ENCODE results near the gene CTCF. TPM values are rescaled to one million over a fixed set of nuclear protein-coding genes. Genes with fewer than 3 reads are reported as not detected.

The CTCF gene
- total and polyA plus RNA-seq, 2 donors (not counting 1 experiment from before 2014, with no cell fraction given): 20.0 to 20.9 TPM

DNA sequence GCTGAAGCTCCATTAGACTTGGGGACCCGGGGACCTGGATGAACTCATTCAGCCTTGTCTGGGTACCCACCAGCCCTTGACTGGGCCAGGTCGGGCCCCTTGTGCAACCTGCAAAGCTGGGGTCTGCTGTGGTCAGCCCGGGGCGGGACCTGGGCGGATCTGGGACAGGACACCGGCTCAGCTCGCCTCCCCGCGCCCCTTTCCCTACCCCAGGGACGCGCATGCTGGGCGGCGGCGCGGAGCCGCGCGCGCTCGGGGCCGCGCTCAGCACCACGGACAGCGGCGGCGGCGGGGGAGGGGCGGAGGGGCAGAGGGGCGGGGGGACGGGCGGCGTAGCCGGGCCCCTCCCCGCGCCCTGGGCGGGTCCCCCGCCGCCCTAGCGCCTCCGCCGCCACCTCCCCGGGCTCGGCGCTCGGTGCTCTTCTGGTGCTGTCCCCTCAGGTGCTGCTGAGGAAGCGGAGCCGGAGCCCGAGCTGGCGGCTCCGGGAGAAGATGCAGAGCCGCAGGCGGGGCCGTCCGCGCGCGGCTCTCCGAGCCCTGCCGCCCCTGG is 90.3 kb downstream of the CTCF start:
- DNase-seq (ENCODE audit: low read depth in 2 of 2): no peak
- H3K27me3 ChIP-seq (ENCODE audit: control insufficient read depth, insufficient read depth, low read length): peaks cover 46% of the 10 kb centered on the region
- peak overlapping the region in 1 of 4 experiments; percentile 50 for H3K4me3 ChIP-seq (replicated peaks in 1 of 4; ENCODE audit: control extremely low read depth in 1 of 4, insufficient read depth in 1 of 4, low read depth in 3 of 4, low read length in 4 of 4)
- H3K4me2 ChIP-seq (ENCODE audit: extremely low read depth, insufficient read depth, low read length): no peak overlapping the region
- peaks cover 2% of the 10 kb centered on the region for H4K20me1 ChIP-seq (ENCODE audit: control insufficient read depth, extremely low read depth, insufficient read depth, low read length)
- peaks cover under 1% of the 10 kb centered on the region for H3K36me3 ChIP-seq (ENCODE audit: control insufficient read depth, insufficient read depth, low read length)
- H3K4me1 ChIP-seq (ENCODE audit: control insufficient read depth, extremely low read depth, insufficient read depth, low read length): peaks cover 2% of the 10 kb centered on the region
- H2AFZ ChIP-seq (ENCODE audit: low read length): no peak overlapping the region
- no peak overlapping the region for H3K9ac ChIP-seq (ENCODE audit: insufficient read depth, low read length)
- H3K79me2 ChIP-seq (ENCODE audit: control insufficient read depth, insufficient read depth, low read length): no peaks in the 10 kb centered on the region
- no peak overlapping the region for H3K27ac ChIP-seq (ENCODE audit: insufficient read depth, low read length)
- no peaks in the 10 kb centered on the region for H3K9me3 ChIP-seq (ENCODE audit: control insufficient read depth, insufficient read depth, low read depth, low read length)
- no peak for TF ChIP-seq EZH2 (IDR thresholded peaks at IDR 0.05; ENCODE audit: low read length, missing control alignments)

DNA sequence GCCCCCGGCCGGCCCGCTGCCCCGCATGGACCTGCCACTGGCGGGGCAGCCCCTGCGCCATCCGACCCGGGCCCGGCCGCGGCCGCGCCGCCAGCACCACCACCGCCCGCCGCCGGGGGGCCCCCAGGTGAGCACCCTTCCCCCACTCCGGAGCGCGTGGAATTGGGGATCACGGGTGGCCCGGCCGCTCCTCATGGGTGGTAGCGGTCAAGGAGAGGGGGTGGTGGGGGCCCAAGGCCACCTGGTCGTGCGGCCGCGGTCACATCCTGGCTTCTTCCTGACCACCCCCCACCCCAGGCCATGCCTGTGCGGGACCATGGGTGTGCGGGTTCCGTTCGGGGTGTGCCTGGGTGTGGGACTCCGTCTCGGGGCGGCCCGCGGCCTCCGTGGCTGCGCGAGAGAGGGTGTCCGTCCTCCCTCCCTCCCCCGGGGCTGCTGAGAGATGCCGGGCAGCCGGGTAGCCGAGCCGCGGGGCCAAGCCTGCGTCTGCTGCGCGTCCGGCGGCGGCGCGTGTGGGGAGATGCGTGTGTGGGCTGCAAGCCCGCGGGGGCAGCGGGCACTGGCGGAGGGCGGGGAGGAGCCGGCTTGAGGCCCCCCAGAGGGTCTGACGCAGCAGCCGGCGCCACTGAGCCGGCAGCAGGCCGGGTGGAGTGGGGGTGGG is 90.9 kb downstream of the CTCF start:
- no peaks in the 10 kb centered on the region for H3K79me2 ChIP-seq (ENCODE audit: control insufficient read depth, insufficient read depth, low read length)
- DNase-seq (ENCODE audit: low read depth in 2 of 2): peak in 1 of 2 donors; percentile 17
- H3K9ac ChIP-seq (ENCODE audit: insufficient read depth, low read length): peak overlapping the region; percentile 37
- peaks cover 40% of the 10 kb centered on the region for H3K27me3 ChIP-seq (ENCODE audit: control insufficient read depth, insufficient read depth, low read length)
- peak overlapping the region in 3 of 4 experiments; percentile 38 to 50 (median 41) for H3K4me3 ChIP-seq (replicated peaks in 1 of 4; ENCODE audit: control extremely low read depth in 1 of 4, insufficient read depth in 1 of 4, low read depth in 3 of 4, low read length in 4 of 4)
- peaks cover 2% of the 10 kb centered on the region for H3K4me1 ChIP-seq (ENCODE audit: control insufficient read depth, extremely low read depth, insufficient read depth, low read length)
- peaks cover 2% of the 10 kb centered on the region for H3K36me3 ChIP-seq (ENCODE audit: control insufficient read depth, insufficient read depth, low read length)
- H4K20me1 ChIP-seq (ENCODE audit: control insufficient read depth, extremely low read depth, insufficient read depth, low read length): peaks cover 2% of the 10 kb centered on the region
- H3K4me2 ChIP-seq (ENCODE audit: extremely low read depth, insufficient read depth, low read length): peak overlapping the region; percentile 87
- H2AFZ ChIP-seq (ENCODE audit: low read length): no peak overlapping the region
- H3K27ac ChIP-seq (ENCODE audit: insufficient read depth, low read length): no peak overlapping the region
- H3K9me3 ChIP-seq (ENCODE audit: control insufficient read depth, insufficient read depth, low read depth, low read length): no peaks in the 10 kb centered on the region
- TF ChIP-seq EZH2 (IDR thresholded peaks at IDR 0.05; ENCODE audit: low read length, missing control alignments): peak; percentile 91
- TF ChIP-seq, protein P1, sequence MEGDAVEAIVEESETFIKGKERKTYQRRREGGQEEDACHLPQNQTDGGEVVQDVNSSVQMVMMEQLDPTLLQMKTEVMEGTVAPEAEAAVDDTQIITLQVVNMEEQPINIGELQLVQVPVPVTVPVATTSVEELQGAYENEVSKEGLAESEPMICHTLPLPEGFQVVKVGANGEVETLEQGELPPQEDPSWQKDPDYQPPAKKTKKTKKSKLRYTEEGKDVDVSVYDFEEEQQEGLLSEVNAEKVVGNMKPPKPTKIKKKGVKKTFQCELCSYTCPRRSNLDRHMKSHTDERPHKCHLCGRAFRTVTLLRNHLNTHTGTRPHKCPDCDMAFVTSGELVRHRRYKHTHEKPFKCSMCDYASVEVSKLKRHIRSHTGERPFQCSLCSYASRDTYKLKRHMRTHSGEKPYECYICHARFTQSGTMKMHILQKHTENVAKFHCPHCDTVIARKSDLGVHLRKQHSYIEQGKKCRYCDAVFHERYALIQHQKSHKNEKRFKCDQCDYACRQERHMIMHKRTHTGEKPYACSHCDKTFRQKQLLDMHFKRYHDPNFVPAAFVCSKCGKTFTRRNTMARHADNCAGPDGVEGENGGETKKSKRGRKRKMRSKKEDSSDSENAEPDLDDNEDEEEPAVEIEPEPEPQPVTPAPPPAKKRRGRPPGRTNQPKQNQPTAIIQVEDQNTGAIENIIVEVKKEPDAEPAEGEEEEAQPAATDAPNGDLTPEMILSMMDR (conservative IDR thresholded peaks at IDR 0.05 in 1 of 2, IDR thresholded peaks at IDR 0.05 in 1 of 2; ENCODE audit: low read depth in 1 of 2, low read length in 2 of 2): no peak

DNA sequence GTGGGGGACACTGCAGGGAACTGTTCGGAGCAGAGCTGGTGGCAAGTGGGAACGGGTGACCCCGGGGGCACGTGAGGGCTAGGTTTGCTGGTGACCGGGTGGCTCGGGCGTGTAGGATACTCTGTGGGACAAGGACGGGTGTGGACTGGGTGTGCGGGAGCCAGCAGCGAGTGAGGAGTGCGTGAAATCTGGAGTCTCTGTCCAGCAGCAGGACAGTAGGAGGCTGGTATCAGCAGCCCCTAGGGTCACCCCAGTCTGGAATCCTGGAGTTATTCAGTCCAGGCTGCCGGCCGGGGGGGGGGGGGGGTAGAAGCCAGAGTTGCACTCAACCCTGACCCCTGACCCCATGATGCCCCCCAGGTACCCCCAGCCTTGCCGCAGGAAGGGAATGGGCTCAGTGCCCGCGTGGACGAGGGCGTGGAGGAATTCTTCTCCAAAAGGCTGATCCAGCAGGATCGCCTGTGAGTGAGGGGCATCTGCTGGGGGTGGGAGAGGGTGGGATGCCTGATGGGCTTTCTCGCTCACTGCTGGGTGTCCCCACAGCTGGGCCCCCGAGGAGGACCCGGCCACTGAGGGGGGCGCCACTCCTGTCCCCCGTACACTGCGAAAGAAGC is 91.6 kb downstream of the CTCF start:
- peak overlapping the region in 2 of 4 experiments; percentile 19 to 50 for H3K4me3 ChIP-seq (replicated peaks in 1 of 4; ENCODE audit: control extremely low read depth in 1 of 4, insufficient read depth in 1 of 4, low read depth in 3 of 4, low read length in 4 of 4)
- H3K27me3 ChIP-seq (ENCODE audit: control insufficient read depth, insufficient read depth, low read length): peaks cover 34% of the 10 kb centered on the region
- peaks cover 4% of the 10 kb centered on the region for H3K36me3 ChIP-seq (ENCODE audit: control insufficient read depth, insufficient read depth, low read length)
- no peak overlapping the region for H2AFZ ChIP-seq (ENCODE audit: low read length)
- no peak overlapping the region for H3K9ac ChIP-seq (ENCODE audit: insufficient read depth, low read length)
- peaks cover 2% of the 10 kb centered on the region for H3K4me1 ChIP-seq (ENCODE audit: control insufficient read depth, extremely low read depth, insufficient read depth, low read length)
- TF ChIP-seq, protein P1 (conservative IDR thresholded peaks at IDR 0.05 in 1 of 2, IDR thresholded peaks at IDR 0.05 in 1 of 2; ENCODE audit: low read depth in 1 of 2, low read length in 2 of 2): no peak
- TF ChIP-seq EZH2 (IDR thresholded peaks at IDR 0.05; ENCODE audit: low read length, missing control alignments): no peak
- H3K27ac ChIP-seq (ENCODE audit: insufficient read depth, low read length): no peak overlapping the region
- peaks cover 2% of the 10 kb centered on the region for H4K20me1 ChIP-seq (ENCODE audit: control insufficient read depth, extremely low read depth, insufficient read depth, low read length)
- peak overlapping the region; percentile 51 for H3K4me2 ChIP-seq (ENCODE audit: extremely low read depth, insufficient read depth, low read length)
- H3K79me2 ChIP-seq (ENCODE audit: control insufficient read depth, insufficient read depth, low read length): no peaks in the 10 kb centered on the region
- no peaks in the 10 kb centered on the region for H3K9me3 ChIP-seq (ENCODE audit: control insufficient read depth, insufficient read depth, low read depth, low read length)
- no peak for DNase-seq (ENCODE audit: low read depth in 2 of 2)
